Kidney tubule cell (primary cell): ENCODE measurements around the gene HNRNPF.

Experiments
- DNase-seq: peaks from one replicate; pipeline ENCODE4 v3.0.0-alpha.2; 2018; ENCODE audit warnings: low spot score

The HNRNPF gene

DNA sequence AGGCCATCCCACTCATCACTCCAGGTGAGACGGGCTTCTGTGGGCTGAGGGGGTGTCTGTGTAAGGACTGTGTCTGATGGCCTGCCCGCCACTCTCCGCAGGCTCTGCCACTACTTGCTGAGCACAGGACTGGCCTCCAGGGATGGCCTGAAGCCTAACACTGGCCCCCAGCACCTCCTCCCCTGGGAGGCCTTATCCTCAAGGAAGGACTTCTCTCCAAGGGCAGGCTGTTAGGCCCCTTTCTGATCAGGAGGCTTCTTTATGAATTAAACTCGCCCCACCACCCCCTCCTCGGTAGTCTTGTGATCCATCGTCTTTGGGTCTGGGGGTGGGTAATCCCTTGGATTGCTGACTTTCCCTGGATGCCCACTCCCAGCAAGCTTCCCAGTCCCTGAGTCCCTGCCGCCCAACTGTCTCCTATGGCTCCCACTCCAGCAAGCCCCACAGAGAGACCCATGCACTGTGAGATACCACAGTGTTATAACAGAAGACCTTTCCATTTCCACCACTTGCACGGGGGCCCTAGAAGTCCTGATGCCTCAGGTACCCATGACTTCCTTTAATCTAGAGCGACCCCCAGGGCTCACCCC lies 32.8 kb downstream of the HNRNPF start:
- DNase-seq, result no peak

DNA sequence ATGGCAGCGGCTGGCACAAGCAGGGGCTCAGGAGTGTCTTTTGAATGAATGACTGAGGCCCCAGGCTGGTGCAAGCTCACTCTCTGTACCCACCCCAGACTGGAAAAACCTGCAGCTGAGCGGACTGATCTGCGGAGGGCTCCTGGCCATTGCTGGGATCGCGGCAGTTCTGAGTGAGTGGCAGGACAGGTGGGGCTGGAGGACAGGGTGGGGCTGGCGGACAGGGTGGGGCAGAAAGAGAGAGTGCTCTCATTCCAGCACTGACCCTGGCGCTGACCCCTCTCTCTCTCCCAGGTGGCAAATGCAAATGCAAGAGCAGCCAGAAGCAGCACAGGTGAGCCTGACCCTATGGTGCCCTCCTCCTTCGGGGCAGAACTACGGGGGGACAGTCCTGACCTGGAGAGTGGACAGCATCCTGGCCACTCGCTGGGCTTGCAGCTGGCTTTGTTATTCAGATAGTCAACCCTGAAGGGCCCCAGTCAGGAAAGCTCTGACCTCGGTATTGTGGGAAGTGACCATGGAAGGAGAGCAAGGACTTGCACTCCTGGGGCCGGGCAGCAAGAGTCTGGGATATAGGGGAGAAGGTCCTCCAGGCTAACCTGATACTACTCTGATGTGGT lies 33.5 kb downstream of the HNRNPF start:
- DNase-seq, result no peak

DNA sequence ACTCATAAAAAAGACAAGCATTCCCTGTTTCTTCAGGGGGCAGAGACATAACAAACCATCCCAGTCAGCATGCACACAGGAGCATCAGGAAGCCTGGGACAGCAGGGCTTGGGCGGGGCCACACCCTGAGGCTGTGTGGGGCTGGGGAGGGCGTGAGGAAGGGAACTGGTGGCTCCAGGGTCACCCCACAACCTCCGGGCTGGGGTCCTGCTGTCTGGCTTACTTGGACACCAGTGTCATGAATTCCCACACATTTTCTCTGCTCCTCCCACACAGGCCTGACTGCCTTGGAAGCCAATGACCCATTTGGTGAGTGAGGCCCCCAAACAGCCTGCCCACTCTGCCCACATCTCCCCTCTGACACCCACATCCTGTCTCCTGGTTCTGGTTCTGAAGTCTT lies 34.8 kb downstream of the HNRNPF start:
- no peak for DNase-seq

DNA sequence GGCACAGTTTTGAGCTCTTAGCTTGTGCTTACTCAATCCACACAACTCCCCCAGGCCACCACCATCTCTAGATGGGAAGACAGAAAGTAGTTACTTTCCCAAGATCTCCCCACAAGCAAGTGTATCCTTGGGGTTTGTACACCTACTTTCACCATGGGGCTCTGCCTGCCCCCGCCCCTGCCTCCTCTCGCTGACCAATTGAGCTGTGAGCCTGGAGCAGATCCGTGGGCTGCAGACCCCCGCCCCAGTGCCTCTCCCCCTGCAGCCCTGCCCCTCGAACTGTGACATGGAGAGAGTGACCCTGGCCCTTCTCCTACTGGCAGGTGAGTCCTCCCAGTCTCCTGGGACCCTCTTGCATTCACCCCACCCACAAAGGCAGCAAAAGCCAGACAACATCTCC lies 35.5 kb downstream of the HNRNPF start:
- no peak for DNase-seq

DNA sequence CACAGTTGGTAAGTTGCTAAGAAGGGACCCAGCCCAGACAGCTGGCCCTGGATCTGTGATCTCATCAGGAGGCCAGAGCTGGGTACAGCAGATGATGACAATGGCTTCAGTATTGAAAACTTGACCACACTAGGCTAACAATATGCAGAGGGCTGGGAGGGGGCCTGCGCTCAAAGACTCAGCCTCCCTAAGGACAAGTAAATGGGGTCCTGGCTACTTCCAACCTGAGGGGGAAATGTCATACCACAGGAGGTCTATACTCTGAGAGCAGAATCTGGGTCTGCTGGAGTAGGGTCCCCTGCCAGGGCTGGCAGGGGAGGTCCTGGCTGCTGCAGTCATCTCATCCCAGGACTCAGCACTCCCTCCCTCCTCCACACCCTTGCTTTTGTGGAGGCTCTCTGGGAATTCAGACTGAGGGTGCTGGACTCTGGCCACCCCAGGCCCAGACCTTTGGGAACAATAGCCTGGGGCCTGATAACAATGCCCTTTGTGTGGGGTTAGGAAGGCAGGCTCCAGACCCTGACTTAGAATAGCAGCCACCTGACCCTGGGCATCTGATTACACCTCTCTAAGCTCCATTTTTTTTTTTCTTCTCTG lies 36.1 kb downstream of the HNRNPF start:
- DNase-seq, result no peak

DNA sequence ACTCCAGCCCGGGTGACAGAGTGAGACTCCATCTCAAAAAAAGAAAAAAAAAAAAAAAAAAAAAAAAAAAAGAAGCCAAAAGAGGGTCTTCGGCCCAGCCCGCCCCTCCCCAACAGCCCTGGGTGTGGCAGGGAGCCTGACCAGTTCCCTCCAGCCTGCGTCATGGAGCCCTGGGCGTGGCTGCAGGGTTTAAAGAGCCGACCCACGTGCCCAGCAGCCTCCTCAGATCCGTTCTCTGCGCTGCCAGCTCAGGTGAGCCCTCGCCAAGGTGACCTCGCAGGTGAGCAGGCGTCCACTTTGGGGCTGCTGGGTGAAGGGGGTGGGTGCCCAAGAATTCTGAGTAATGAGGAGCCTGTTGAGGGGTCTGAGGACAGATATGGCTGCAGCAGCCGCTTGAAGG lies 37.6 kb downstream of the HNRNPF start, which contains the start of gene FXYD4:
TSS of gene FXYD4 (plus strand) at position 219 of the 400 bp plus-strand sequence. CDS start 2,111 bp downstream, outside the sequence.
- no peak for DNase-seq

DNA sequence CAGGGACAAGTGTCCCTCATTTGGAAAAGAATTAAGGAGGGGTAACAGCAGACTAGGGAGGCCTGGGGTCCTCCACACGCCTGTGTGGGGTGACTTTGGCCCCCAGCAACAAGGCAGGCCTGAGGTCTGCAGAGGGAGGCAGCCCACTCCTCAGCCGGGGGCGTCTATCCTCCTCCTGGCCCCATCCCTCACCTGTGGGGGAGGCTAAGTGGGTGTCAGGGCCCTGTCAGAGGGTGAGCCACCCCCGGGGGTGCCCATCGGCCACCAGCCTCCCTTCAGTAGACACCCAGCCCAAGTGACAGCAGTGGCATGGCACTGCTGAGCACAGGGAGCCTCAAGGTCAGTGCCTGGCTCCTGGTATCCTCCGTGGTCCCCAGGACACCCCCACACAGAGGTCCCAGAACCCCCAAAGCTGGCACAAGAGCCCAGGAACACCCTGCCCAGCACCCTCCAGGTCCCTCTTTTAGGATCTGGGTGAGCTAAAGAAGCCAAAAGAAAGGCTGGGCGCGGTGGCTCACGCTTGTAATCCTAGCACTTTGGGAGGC lies 38.2 kb downstream of the HNRNPF start:
- DNase-seq, result no peak

DNA sequence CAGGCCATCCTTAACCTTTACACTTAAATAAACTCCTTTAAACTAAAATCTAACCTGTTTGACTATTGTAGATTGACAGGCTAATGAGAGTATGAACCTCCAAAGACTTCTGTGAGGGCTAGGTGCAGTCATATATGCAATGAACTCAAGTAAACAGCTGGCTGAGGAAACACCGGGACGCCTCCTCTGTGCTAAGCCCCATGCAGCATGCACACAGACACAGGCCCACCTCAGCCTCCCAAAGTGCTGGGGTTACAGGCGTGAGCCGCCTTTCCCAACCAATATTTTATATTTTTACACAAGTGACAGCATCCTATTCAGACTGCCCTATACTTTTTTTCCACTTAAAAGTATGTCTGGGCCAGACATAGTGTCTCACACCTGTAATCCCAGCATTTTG lies 39.1 kb downstream of the HNRNPF start:
- DNase-seq, result no peak

DNA sequence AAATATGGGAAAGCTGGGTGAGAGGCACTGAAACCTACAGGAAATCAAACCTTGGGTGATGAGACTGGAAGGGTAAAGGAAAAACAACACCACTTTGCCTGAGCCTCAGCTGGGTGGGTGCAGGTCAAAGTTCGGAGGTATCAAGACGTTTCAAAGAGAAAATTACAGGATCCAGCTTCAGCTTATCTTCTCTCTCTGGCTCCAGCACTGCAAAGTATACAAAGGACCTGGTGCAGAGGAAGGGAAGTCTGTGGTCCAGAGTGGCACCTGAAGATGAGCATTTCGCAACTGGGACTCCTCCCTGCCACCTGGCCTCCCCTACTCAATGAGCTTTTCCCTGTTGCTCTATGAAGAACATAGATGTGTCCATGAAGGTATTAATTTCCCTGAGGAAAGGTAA lies 44.0 kb downstream of the HNRNPF start:
- DNase-seq, result no peak

DNA sequence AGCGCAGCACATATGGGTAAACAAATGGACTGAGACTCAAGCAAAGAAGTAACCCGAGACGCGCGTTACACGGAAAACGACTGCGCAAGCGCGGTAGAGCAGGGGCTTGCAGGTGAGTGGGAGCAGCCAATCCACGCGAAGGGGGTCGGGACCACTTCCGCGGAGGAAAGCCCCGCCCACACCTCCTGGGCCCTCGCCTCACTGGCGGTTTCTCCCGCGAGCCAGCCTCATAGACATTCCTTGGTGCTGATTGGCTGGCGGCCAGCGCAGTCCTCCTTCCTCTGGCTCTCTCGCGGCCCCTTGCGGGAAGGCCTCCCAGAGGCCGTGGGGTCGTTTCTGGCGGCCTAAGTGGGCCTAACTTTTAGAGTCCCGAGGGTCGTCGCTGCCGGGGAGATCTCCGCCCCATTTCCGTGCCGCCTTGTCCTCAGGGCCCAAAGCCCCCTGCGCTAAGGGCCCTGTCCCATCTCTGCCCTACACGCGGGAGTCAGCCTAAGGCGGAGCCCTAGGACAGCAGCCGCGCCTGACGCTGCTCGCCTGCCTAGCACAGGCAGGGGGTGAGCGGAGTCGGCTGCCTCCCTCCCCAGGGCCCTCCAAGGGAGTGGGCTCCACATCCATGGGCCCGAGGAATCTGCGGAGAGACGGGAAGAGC lies 46.7 kb downstream of the HNRNPF start:
- peak; percentile 98 for DNase-seq

DNA sequence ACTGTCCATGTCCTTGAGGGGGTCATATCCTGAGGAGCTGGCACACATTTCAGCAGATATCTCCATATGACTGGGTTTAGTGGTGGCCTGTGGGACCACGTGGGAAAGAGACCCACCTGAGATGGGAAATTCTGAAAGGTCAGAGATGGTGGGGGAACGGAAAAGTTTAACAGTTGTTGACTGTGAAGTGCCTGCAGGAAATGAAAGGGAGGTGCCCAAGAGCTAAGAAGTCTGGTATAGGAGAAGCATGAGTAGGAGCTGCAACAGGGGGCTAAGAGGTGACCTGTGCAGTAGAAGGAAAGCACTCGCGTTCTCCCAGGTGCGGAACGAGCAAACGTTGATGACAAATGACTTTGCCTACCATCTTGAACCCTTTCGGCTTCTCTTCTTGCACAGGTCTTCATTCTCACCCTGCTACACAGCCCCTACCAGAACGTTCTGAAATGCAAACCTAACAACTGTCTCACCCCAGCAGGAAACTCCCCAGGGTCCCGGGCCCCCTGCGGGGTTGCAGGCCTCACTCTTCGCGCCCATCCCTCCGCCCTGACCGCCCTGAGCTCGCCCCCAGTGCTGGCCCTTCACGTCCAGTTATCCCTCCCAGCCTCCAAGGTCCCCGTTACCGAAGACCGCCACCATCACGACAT lies 47.3 kb downstream of the HNRNPF start:
- DNase-seq, result no peak

DNA sequence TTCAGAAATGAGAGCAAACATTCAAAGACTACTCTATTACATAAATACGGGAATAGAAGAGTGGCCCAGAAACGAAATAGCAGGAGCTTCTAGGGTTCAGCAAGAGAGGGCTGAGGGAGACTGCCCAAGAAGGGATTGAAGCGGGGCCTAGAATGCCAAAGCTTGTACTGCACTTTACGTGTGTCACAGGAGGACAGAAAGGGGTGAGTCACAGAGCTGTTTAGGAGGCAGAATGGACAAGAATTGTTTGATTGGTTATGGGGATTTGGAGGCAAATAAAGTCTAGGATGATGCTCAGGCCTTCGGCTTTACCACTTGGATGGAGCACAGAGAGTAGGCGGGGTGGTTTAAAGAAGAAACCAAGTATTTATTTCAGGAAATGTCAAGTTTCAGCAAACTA lies 48.9 kb downstream of the HNRNPF start:
- no peak for DNase-seq

DNA sequence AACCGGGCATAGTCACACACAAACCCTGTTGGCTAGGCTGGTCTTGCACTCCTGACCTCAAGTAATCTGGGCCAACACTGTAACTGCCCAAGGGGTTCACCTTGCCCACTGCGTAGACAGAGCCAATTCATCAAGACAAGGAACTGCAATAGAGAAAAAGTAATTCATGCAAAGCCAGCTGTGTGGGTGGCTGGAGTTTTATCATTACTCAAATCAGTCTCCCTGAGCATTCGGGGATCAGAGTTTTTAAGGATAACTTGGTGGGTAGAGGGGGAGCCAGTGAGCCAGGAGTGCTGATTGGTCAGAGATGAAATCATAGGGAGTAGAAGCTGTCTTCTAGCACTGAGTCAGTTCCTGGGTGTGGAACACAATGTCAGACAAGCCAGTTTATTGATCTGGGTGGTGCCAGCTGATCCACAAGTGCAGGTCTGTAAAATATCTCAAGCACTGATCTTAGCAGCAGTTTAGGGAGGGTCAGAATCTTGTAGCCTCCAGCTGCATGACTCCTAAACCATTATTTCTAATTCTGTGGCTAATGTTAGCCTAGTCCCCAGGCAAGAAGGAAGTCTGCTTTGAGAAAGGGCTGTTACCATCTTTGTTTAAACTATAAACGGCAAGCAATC lies 53.1 kb downstream of the HNRNPF start:
- DNase-seq, result peak; percentile 84

DNA sequence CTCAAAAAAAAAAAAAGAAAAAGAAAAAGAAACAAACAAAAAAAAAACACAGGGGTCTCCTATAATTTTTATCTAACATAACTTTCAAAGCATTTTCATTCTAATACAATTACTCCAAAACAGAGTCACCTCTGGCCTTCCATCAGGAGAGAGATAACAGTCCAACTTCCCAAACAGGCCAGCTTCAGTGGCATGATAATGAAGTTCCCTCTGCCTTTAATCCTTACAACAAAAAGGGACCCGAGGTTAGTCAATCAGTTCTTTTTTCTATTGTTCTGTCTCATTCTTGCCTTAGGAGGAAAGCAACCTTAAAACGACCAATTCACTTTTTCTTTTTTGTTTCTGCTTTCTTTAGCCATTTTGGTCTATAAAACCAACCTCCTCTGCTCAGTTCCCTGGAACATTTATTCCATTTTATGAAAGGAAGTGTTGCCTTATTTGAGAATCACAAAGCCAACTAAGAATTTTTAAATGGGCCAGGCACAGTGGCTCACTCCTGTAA lies 54.1 kb downstream of the HNRNPF start:
- no peak for DNase-seq

DNA sequence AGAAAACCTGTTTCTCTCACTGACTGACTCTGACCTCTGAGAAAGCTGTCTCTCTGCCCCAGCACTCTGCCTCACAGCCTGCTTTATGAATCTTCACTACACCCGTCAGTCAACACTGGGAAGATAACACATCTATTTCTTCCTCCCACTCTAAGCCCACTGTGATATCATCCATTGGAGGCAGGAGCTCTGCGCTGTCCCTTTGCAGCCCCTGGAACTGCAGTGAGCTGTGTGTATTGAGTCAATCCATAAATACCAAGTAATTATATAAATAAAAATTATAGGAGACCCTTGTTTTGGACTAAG lies 54.7 kb downstream of the HNRNPF start:
- no peak for DNase-seq

DNA sequence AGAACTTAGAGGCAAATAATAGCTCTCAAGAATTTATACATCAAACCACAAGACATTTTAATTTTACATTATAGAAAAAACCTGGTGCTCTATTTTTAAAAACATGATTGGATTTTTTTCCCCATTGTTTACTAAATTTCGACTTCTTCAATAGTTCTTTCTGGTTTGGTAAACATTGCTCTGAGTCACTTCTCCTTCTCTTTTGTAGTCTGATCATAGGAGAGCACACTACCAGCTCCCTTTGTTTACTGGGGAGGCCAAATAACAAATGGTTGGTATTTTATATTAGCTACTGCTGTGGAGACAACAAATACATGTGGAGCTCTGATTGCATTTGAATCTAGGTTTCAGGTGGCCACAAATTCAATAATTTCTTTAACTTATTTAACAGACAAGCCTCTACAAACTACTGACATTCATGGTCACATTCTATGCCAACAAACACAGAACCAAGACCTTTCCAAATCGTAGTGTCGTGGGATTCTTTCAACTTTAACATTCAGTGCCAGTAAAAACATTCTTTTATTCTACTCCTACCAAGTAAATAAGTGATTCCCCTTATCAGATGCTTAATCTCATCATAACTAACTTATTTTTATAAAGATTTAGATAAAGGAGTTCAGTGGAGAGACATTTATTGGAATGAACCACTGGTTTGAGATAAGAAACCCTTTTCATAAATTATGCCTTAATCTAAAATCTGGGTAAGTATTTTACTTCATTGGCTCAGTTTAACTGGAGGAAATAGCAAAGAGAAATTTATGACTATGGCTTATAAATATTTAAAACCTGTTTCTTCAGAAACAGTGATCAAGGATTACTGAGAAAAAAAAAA lies 55.3 kb downstream of the HNRNPF start:
- DNase-seq, result no peak

DNA sequence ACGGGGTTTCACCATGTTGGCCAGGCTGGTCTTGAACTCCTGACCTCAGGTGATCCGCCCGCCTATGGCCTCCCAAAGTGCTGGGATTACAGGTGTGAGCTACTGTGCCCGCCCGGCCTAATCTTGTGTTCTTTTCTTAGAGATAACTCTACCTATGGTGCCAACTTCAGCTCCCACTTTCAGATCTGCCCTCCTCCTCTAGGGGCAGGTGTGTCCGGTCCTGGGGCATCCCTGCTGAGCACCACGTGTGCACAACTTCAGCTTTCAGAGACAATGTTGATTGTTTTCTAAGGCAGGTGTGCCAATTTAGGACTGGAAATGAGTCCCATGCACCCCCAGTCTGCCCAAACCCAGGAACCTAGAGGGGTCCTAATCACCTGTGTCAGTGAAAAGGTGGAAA lies 56.0 kb downstream of the HNRNPF start:
- no peak for DNase-seq

DNA sequence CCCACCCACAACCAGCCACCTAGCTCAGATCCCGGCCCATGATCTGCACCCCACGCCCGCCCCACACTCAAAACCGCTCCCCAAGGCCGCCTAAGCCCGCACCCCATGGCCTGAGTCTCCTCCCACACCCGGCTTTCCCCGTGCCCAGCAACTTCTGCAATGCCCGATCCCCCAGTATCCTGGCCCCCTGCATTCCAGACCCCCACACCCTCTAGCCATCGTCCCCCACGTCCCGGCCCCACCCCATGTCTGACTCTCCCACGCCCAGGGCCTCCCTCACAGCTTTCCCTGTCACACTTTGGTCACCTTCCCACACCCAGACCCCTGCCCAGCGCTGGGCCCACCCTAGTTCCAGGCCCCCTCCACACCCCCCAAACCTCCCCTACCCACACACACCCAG lies 57.7 kb downstream of the HNRNPF start:
- DNase-seq, result no peak

DNA sequence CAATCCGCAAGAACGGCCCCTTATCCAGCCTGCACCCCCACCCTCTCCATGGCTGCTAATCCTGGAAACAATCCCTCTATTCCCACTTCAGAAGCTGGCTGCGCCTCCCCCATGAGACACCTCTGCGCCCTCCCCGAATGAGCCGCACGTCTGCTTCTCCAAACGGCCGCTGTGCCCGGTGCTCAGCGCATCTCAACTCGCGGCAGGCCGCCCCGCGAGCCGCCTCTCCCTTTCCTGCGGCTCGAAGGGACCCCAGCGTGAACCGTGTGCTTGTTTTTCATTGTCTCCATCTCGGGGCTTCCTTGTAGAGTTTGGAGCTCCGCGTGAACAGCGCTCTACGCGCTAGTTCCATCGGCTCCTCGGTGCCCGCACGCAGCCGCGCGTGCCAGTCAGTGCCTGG lies 58.3 kb downstream of the HNRNPF start:
- no peak for DNase-seq

DNA sequence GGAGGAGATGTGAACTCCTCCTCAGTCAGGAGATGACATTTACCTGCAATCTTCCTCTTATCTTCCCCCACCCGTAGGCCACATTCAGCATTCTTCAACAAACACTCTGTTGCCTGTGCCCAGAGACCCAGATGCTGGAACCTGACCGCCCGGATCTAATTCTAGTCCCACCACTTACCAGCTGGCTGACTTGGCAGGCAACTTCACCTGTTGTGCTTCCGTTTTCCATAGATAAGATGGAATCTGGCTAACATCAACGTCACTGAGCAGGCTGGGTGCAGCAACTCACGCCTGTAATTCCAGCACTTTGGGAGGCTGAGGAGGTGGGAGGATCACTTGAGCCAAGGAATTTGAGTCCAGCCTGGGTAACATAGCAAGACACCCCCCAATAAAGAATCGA lies 58.8 kb downstream of the HNRNPF start:
- DNase-seq, result no peak
